22Rv1 (cell line): Measurements from ENCODE around the gene TF.

Experiments used
- ZFX ChIP-seq: fragments of 450-650 bp; IDR thresholded peaks from 2 replicates; pipeline ENCODE4 v1.6.1; 2017; ENCODE audit warnings: antibody characterized with exemption, borderline replicate concordance
- TF ChIP-seq, protein P1 (sequence below): fragments of 450-650 bp; IDR thresholded peaks from 2 replicates; pipeline ENCODE4 v1.5.1; 2017; ENCODE audit warnings: mild to moderate bottlenecking

DNA sequence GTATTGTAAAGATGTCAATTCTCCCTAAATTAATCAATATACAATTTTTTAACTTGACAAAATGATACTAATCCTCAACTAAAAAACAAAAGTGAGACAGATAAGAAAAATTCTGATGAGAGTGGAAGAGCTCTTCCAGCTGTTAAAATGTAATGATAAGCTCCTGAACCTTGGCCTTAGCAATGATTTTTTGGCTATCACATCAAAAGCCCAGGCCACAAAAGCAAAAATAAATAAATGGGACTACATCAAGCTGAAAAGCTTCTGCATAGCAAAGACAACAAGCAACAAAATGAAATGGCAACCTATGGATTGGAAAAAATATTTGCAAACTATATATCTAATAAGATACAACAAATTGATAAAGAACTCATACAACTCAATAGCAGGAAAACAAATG is 35.4 kb downstream of the TF start:
- TF ChIP-seq, protein P1, sequence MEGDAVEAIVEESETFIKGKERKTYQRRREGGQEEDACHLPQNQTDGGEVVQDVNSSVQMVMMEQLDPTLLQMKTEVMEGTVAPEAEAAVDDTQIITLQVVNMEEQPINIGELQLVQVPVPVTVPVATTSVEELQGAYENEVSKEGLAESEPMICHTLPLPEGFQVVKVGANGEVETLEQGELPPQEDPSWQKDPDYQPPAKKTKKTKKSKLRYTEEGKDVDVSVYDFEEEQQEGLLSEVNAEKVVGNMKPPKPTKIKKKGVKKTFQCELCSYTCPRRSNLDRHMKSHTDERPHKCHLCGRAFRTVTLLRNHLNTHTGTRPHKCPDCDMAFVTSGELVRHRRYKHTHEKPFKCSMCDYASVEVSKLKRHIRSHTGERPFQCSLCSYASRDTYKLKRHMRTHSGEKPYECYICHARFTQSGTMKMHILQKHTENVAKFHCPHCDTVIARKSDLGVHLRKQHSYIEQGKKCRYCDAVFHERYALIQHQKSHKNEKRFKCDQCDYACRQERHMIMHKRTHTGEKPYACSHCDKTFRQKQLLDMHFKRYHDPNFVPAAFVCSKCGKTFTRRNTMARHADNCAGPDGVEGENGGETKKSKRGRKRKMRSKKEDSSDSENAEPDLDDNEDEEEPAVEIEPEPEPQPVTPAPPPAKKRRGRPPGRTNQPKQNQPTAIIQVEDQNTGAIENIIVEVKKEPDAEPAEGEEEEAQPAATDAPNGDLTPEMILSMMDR = no peak
- no peak for TF ChIP-seq ZFX
